IgD-negative memory B cell (primary cell): ENCODE data around the gene ACER3. TPM values are rescaled to one million over a fixed set of nuclear protein-coding genes. Genes with fewer than 3 reads are reported as not detected.
"Not testable (repeated sequence)": the region's sequence is repeated elsewhere in the genome, so short reads cannot be mapped to it uniquely, and the experiment has no call there.

Experiments
- H3K27ac Mint-ChIP-seq, 3 donors: one replicate each; pipeline ENCODE4 v1.8.0; 2020 to 2022; ENCODE audit warnings: mild to moderate bottlenecking in 3 of 3, mixed read lengths in 3 of 3, moderate library complexity in 1 of 3
- H3K27me3 Mint-ChIP-seq: one replicate; pipeline ENCODE4 v1.8.0; 2021; ENCODE audit warnings: mixed read lengths
- H3K36me3 Mint-ChIP-seq: one replicate; pipeline ENCODE4 v1.8.0; 2020; ENCODE audit warnings: mild to moderate bottlenecking, mixed read lengths
- H3K4me1 Mint-ChIP-seq, 3 donors: one replicate each; pipeline ENCODE4 v1.8.0; 2020 to 2022; ENCODE audit warnings: mixed read lengths in 3 of 3, mild to moderate bottlenecking in 1 of 3
- H3K4me3 Mint-ChIP-seq, 4 donors: one replicate each; pipeline ENCODE4 v1.8.0; 2020 to 2022; ENCODE audit warnings: mild to moderate bottlenecking in 4 of 4, mixed read lengths in 4 of 4, moderate library complexity in 3 of 4
- H3K9me3 Mint-ChIP-seq, 3 donors: one replicate each; pipeline ENCODE4 v1.8.0; 2020 to 2021; ENCODE audit warnings: mixed read lengths in 3 of 3, mild to moderate bottlenecking in 1 of 3
- polyA plus RNA-seq: library from polyadenylated mRNA; unstranded; fragments of 300-500 nt; fragmentation: Illumina TruSeq; gene quantifications from one replicate; pipeline ENCODE4 v1.2.3, GENCODE V29; 2021

Gene ACER3
- polyA plus RNA-seq, 1 donor from 2014 or later = 4.4 TPM

DNA sequence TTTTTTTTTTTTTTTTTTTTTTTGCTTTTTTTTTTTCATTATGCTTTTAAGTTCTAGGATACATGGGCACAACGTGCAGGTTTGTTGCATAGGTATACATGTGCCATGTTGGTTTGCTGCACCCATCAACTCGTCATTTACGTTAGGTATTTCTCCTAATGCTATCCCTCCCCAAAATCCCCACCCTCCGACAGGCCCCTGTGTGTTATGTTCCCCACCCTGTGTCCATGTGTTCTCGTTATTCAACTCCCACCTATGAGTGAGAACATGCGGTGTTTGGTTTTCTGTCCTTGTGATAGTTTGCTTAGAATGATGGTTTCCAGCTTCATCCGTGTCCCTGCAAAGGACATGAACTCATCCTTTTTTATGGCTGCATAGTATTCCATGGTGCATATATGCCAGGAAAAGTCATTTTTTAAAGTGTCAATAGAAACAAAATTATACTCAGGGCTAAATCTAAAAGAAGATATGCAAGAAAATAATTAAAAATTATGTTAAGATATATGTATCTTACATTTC, 187.3 kb downstream of the ACER3 start:
- H3K4me1 Mint-ChIP-seq, H3K36me3 Mint-ChIP-seq, H3K9me3 Mint-ChIP-seq: not testable (repeated sequence)
- Mint-ChIP-seq H3K4me3 (peak overlapping the region in 1 of 4 donors; percentile 67), H3K27ac (peak overlapping the region in 2 of 3 donors; percentile 21 to 34), H3K27me3 (peaks cover 21% of the 10 kb centered on the region)

DNA sequence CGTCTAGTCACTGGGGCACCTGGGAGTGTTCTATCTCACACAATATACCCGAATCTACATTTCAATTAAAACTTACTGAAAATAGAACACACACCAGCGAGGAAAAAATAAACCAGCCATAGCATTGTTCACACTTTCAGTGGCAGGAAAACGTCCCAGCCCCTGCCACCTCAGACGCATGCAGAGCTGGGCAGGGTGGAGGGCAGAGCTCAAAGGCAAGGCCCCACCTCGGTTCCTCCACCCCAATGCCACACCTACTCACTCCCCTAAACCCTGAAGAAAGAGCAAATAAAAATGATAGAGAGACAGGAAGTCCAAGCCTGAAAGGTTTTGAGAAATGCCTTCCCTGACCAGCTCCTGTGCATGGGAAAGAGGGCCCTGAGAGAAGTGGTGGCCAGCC, 188.3 kb downstream of the ACER3 start:
- H3K4me3 Mint-ChIP-seq = no peak overlapping the region
- no peak overlapping the region for H3K27ac Mint-ChIP-seq
- peaks cover 6 to 9% (median 6%) of the 10 kb centered on the region in 3 donors for H3K4me1 Mint-ChIP-seq
- H3K36me3 Mint-ChIP-seq = no peaks in the 10 kb centered on the region
- peaks cover 14% of the 10 kb centered on the region for H3K27me3 Mint-ChIP-seq
- H3K9me3 Mint-ChIP-seq = peaks cover 0 to 3% (median 0%) of the 10 kb centered on the region in 3 donors

DNA sequence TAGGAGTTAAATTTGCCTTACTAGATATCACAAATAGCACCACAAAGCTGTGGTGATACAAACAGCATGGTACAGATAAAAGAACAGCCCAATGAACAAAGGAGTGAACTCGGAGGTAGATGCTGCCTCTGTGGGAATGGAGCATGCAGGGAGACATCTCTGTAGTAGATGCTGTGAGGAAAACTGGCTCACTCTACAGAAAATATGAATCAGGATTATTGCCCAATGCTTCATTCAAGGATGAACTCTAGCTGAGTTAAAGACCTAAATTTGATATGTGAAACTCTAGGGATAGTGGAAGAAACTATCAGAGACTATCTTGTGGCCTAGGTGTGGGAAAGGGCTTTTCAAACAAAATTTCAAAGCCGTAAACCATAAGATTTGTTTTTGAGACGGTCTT, 190.8 kb downstream of the ACER3 start:
- Mint-ChIP-seq H3K36me3 (no peaks in the 10 kb centered on the region), H3K9me3 (no peaks in the 10 kb centered on the region), H3K4me1 (peaks cover 3 to 6% (median 6%) of the 10 kb centered on the region in 3 donors), H3K27me3 (no peaks in the 10 kb centered on the region), H3K27ac (no peak overlapping the region), H3K4me3 (no peak overlapping the region)

DNA sequence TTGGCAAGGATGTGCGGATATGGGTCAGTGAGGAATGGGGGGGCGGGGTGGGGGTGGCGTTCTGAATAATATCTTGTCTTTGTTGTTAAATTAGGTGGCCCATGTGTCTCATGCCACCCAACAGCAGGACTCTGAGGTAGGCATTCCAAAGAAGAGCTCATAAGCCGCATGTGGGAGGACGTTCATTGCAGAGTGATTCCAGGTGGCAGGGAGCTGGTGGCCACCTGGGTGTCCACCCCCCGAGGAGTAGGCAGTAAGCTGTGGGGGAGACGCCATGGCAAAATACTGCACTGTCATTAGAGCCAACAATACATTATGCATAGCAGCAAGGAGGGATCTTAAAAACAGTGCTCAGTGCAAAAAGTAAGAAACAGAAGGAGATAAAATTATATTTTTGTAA, 191.8 kb downstream of the ACER3 start:
- peak overlapping the region in 1 of 3 donors; percentile 63 for H3K27ac Mint-ChIP-seq
- no peak overlapping the region for H3K4me3 Mint-ChIP-seq
- no peaks in the 10 kb centered on the region for H3K36me3 Mint-ChIP-seq
- peaks cover 0 to 2% (median 0%) of the 10 kb centered on the region in 3 donors for H3K4me1 Mint-ChIP-seq
- H3K9me3 Mint-ChIP-seq = peaks cover 0 to 3% (median 0%) of the 10 kb centered on the region in 3 donors
- no peaks in the 10 kb centered on the region for H3K27me3 Mint-ChIP-seq

DNA sequence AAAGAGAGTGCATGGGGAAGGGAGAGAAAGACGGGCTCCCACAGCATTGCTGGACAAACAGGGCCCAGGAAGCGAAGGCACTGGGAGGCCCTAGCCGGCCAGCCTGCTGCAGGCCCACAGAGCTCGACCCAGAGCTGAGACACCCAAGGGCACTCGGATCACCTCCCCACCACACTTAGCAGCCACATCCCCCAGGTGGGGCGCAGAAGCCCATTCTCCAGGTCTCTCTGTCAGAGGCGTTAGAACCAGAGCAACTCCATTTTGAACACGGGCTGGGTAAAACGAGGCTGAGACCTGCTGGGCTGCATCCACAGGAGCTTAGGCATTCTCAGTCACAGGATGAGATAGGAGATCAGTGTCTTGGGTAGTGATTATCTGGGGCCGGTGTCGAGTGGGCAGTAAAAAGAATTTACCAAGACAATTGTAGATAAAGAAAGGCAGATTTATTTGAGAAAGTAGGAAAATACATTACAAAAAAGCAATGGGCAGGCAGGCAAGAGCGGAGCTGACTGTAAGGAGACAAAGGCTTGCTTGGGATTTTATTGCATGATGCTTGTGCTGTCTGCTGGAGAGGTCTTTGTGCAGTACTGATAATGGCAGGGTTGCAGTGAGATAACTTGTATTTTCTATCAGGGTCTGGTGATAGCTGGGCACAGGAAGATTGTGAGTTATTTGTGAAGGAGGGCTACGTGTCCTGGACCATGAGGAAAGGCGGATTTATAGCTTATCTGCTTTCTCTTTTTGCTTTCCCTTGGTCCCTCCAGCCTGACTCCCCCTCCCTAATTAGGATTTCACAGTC, 192.7 kb downstream of the ACER3 start:
- no peaks in the 10 kb centered on the region for H3K36me3 Mint-ChIP-seq
- peaks cover 0 to 3% (median 0%) of the 10 kb centered on the region in 3 donors for H3K9me3 Mint-ChIP-seq
- H3K27me3 Mint-ChIP-seq = peaks cover under 1% of the 10 kb centered on the region
- H3K4me3 Mint-ChIP-seq = no peak overlapping the region
- H3K27ac Mint-ChIP-seq = peak overlapping the region in 1 of 3 donors; percentile 20
- peaks cover 0 to 2% (median 0%) of the 10 kb centered on the region in 3 donors for H3K4me1 Mint-ChIP-seq

DNA sequence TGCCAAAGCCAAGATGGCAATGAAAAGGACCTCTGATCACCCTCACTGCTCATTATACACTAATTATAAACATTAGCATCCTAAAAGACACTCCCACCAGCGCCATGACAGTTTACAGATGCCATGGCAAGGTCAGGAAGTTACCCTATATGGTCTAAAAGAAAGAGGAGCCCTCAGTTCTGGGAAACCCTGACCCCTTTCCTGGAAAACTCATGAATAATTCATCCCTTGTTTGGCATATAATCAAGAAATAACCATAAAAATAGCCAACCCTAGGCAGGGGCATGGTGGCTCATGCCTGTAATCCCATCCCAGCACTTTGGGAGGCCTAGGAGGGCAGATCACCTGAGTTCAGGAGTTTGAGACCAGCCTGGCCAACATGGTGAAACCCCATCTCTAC, 193.4 kb downstream of the ACER3 start:
- peaks cover 0 to 2% (median 0%) of the 10 kb centered on the region in 3 donors for H3K4me1 Mint-ChIP-seq
- no peak overlapping the region for H3K27ac Mint-ChIP-seq
- peaks cover 3% of the 10 kb centered on the region for H3K27me3 Mint-ChIP-seq
- peaks cover 0 to 6% (median 0%) of the 10 kb centered on the region in 3 donors for H3K9me3 Mint-ChIP-seq
- no peaks in the 10 kb centered on the region for H3K36me3 Mint-ChIP-seq
- H3K4me3 Mint-ChIP-seq = no peak overlapping the region

DNA sequence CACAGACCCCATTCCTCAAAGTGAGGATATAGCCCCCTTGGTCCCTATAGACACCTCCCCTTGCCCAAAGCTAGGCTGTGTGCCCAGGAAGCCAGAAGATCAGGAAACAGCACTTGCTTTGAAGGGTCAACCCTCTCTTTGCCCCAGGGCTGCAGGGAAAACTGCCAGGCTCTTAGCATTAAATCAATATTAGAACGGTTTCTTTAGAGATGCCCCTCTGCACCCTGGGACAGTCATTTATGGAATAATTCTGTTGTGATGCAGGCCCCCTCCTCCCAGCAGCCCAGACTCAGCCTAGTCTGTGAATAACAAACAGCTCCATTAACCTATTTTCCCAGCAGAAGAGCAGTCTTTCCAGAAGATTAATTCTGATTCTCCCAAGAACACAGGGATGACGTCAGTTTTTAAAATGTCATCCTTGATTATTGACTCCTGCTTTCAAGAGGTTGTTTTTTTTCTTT, 194.4 kb downstream of the ACER3 start:
- Mint-ChIP-seq H3K4me1 (peaks cover 0 to 2% (median 0%) of the 10 kb centered on the region in 3 donors), H3K9me3 (peaks cover 0 to 6% (median 0%) of the 10 kb centered on the region in 3 donors), H3K27ac (no peak overlapping the region), H3K4me3 (peak overlapping the region in 1 of 4 donors; percentile 4), H3K27me3 (peaks cover 3% of the 10 kb centered on the region), H3K36me3 (no peaks in the 10 kb centered on the region)

DNA sequence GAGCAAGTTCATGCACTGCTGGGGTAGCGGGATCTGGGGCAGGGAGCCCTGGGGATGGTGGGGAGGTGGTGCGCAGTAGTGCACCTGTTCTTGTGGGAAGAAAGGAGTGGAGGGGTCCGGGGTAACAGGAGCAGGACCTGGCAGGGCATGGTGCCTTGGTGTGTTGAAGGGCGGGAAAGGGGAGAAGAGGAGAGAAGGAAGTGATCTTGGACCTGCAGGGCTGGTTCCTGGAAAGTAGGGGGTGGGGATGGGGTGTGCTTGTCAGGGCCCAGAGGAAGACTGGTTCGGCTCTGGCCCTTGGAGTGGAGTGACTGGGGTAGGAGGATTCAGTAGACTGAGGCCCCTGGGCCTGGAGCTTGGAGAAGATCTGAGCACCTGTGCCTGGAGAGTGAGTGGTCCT, 195.2 kb downstream of the ACER3 start:
- Mint-ChIP-seq H3K27ac (no peak overlapping the region), H3K9me3 (peaks cover 0 to 10% (median 4%) of the 10 kb centered on the region in 3 donors), H3K27me3 (peaks cover 3% of the 10 kb centered on the region), H3K4me1 (peaks cover 0 to 2% (median 0%) of the 10 kb centered on the region in 3 donors), H3K4me3 (no peak overlapping the region), H3K36me3 (no peaks in the 10 kb centered on the region)

DNA sequence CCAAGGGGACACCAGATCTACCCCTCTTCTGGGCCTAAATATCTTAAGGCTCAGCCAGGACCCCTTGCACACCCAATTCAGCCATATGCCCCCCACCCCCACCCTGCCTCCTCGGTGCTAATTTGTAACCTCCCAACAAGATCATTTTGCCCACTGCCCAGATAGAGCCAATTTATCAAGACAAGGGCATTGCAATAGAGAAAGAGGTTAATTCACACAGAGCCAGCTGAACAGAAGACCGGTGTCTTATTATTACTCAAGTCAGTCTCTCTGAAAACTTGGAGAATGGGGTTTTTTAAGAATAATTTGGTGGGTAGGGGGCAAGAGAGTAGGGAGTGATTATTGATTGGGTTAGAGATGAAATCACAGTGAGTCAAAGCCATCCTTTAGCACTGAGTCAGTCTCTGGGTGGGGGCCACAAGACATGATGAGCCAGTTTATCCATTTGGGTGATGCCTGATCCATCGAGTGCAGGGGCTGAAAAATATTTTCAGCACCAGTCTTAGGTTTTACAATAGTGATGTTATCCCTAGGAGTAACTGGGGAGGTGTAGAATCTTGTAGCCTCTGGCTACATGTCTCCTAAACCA, 196.2 kb downstream of the ACER3 start:
- Mint-ChIP-seq H3K36me3 (no peaks in the 10 kb centered on the region), H3K27ac (no peak overlapping the region), H3K9me3 (peaks cover 0 to 15% (median 4%) of the 10 kb centered on the region in 3 donors), H3K27me3 (peaks cover 7% of the 10 kb centered on the region), H3K4me3 (no peak overlapping the region), H3K4me1 (peaks cover 0 to 2% (median 0%) of the 10 kb centered on the region in 3 donors)

DNA sequence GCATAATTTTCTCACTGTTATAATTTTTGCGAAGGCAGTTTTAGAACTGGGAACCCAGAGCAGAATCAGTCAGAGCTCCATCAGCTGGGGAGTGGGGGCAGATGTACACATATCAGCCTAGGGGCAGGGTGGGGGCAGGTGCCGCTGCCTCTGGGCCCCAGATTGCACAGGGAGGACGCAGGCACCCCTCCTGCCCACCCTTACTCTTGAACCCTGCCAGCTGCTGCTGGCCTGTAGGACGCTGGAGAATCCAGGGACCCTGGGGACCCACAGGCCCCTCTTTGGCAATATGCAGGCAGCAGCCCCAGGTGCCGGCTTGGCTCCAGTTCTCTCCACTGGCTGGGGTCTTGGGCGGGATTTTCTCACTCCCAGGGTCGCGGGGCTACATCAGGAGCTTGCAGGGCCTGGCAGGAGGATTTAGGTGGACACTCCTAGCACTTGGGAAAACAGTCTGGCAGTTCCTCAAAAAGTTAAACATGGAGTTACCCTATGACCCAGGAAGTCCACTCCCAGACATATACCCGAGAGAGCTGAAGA, 197.3 kb downstream of the ACER3 start:
- H3K36me3 Mint-ChIP-seq = no peaks in the 10 kb centered on the region
- H3K27me3 Mint-ChIP-seq = peaks cover 7% of the 10 kb centered on the region
- no peak overlapping the region for H3K4me3 Mint-ChIP-seq
- peaks cover 0 to 2% (median 0%) of the 10 kb centered on the region in 3 donors for H3K4me1 Mint-ChIP-seq
- H3K9me3 Mint-ChIP-seq = peaks cover 0 to 15% (median 4%) of the 10 kb centered on the region in 3 donors
- H3K27ac Mint-ChIP-seq = no peak overlapping the region

DNA sequence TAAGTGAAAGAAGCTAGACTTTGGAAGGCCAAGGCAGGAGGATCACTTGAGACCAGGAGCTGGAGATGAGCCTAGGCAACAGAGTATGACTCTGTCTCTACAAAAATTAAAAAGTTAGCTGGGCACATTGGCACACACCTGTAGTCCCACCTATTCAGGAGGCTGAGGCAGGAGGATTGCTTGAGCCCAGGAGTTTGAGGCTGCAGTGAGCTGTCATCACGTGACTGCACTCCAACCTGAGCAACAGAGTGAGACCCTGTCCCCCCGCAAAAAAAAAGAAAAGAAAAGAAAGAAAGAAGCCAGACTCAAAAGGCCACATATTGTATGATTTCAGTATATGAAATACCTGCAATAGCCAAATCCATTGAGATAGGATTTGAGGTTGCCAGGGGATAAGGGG, 198.2 kb downstream of the ACER3 start:
- peaks cover 0 to 2% (median 0%) of the 10 kb centered on the region in 3 donors for H3K4me1 Mint-ChIP-seq
- H3K27me3 Mint-ChIP-seq = peaks cover 7% of the 10 kb centered on the region
- no peak overlapping the region for H3K27ac Mint-ChIP-seq
- H3K36me3 Mint-ChIP-seq = no peaks in the 10 kb centered on the region
- H3K4me3 Mint-ChIP-seq = no peak overlapping the region
- H3K9me3 Mint-ChIP-seq = peaks cover 0 to 15% (median 4%) of the 10 kb centered on the region in 3 donors

DNA sequence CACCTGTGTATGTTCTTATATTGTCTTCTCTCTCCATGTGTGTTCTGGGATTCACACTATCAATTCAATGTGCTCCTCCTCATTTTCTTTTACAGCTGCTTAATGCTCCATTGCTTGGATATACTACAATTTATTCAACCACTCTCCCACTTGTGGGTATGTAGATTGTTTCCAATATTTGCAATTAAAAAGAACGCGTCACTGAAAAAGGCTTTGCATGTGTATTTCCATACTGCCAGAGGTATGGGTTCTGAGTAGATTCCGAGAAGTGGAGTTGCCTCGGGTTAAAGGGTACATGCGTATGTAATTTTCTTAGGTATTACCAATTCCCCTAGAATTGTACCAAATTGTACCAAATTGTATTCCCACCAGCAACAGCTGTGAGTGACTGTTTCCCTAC, 199.1 kb downstream of the ACER3 start:
- Mint-ChIP-seq H3K9me3 (peaks cover 0 to 15% (median 4%) of the 10 kb centered on the region in 3 donors), H3K36me3 (no peaks in the 10 kb centered on the region), H3K4me1 (no peaks in the 10 kb centered on the region), H3K27me3 (peaks cover 7% of the 10 kb centered on the region), H3K27ac (no peak overlapping the region), H3K4me3 (no peak overlapping the region)

DNA sequence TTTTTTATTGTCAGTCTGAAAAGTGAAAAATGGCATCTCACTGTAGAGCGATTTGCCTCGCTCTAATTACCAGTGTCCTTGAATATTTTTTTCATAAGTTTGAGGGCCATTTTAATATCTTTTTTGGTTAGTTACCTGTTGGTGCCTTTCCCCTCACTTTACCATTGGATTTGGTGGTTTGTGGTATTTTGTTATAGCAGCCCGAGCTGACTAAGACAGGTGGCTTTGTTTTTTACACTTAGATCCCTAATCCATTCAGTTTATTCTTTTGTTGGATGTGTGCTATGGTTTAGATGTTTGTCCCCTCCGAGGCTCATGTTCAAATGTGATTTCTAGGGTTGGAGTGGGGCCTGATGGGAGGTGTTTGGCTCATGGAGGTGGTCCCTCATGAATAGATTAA, 199.5 kb downstream of the ACER3 start:
- peaks cover 7% of the 10 kb centered on the region for H3K27me3 Mint-ChIP-seq
- H3K36me3 Mint-ChIP-seq = no peaks in the 10 kb centered on the region
- H3K4me1 Mint-ChIP-seq = no peaks in the 10 kb centered on the region
- no peak overlapping the region for H3K4me3 Mint-ChIP-seq
- H3K27ac Mint-ChIP-seq = no peak overlapping the region
- H3K9me3 Mint-ChIP-seq = peaks cover 0 to 15% (median 4%) of the 10 kb centered on the region in 3 donors

DNA sequence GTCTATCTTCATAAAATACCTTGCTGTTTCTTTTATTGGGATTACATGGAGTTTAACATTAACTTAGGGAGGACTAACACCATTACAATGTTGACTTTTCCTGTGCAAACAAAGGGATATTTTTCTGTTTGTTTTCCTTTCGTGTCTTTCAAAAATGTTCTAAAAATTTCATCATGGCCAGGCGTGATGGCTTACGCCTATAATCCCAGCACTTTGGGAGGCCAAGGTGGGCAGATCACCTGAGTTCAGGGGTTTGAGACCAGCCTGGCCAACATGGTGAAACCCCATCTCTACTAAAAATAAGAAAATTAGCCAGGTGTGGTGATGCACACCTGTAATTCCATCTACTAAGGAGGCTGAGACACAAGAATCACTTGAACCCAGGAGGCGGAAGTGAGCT, 200.5 kb downstream of the ACER3 start:
- H3K27ac Mint-ChIP-seq, H3K27me3 Mint-ChIP-seq, H3K4me3 Mint-ChIP-seq, H3K4me1 Mint-ChIP-seq, H3K36me3 Mint-ChIP-seq: not testable (repeated sequence)
- peaks cover 0 to 15% (median 4%) of the 10 kb centered on the region in 3 donors for H3K9me3 Mint-ChIP-seq

DNA sequence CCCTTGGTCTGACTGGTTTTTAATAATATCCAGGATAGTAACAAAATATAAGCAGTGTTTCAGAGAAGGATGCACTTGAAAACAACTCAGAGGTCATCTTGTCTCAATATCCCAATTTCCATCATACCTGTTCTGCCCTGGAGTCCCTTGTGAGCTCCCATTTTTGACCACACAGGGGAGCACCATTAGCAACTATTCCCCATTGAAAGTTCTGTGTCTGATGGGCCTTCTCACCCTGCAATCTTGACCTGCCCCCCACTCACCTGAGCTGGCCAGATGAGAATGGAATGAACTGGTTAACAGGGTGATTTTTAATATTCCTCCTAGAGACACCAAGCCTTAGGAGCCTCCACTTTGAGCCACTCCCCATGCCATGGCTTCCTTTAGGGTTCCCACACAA, 202.2 kb downstream of the ACER3 start:
- H3K36me3 Mint-ChIP-seq = no peaks in the 10 kb centered on the region
- peak overlapping the region in 1 of 4 donors; percentile 59 for H3K4me3 Mint-ChIP-seq
- peaks cover 7% of the 10 kb centered on the region for H3K27me3 Mint-ChIP-seq
- no peak overlapping the region for H3K27ac Mint-ChIP-seq
- H3K9me3 Mint-ChIP-seq = peaks cover 0 to 12% (median 4%) of the 10 kb centered on the region in 3 donors
- peaks cover 3 to 9% (median 3%) of the 10 kb centered on the region in 3 donors for H3K4me1 Mint-ChIP-seq
